ENCODE data around the gene RASSF4. TPM values are rescaled to one million over a fixed set of nuclear protein-coding genes. Genes with fewer than 3 reads are reported as not detected.

Gene RASSF4
- total RNA-seq, 1 experiment from 2014 or later, result not detected

GRCh38 chr10:44911951-44912350 lies 47.7 kb upstream of the RASSF4 start:
- Mint-ChIP-seq H3K36me3 (ENCODE audit: insufficient read depth, unreplicated experiment) (no peaks in the 10 kb centered on the region), H3K27me3 (ENCODE audit: insufficient read depth, unreplicated experiment) (peaks cover 10% of the 10 kb centered on the region), H3K9me3 (ENCODE audit: unreplicated experiment) (no peaks in the 10 kb centered on the region), H3K4me1 (ENCODE audit: insufficient read depth, unreplicated experiment) (no peaks in the 10 kb centered on the region), H3K27ac (ENCODE audit: low read depth, unreplicated experiment) (no peak overlapping the region), H3K4me3 (ENCODE audit: unreplicated experiment) (no peak overlapping the region)
- DNase-seq (ENCODE audit: unreplicated experiment), result no peak
- CTCF ChIA-PET, result interaction anchor here (0.5 to 0.7 kb wide), 3 partner anchors 21 to 1223 kb away, joined by 3 read pairs; no protein-coding TSS in a partner anchor
- intact Hi-C loops (cut with micrococcal nuclease), result no loop called here
- no TSS peak for BruUV-seq (replicated peaks)
- no peak for TF ChIP-seq CTCF (IDR thresholded peaks at IDR 0.05; ENCODE audit: unreplicated experiment)
- POLR2A ChIA-PET, result no interaction called here

GRCh38 chr10:44913350-44914081 lies 46.1 kb upstream of the RASSF4 start:
- H3K4me3 Mint-ChIP-seq (ENCODE audit: unreplicated experiment), result no peak overlapping the region

GRCh38 chr10:44914891-44915290 lies 44.7 kb upstream of the RASSF4 start:
- no peak for TF ChIP-seq CTCF (IDR thresholded peaks at IDR 0.05; ENCODE audit: unreplicated experiment)
- ChIA-PET CTCF (interaction anchor here (1.1 kb wide), 1 partner anchor 160 kb away, joined by 3 read pairs; no protein-coding TSS in a partner anchor), POLR2A (no interaction called here)
- Mint-ChIP-seq H3K4me3 (ENCODE audit: unreplicated experiment) (no peak overlapping the region), H3K27ac (ENCODE audit: low read depth, unreplicated experiment) (no peak overlapping the region), H3K4me1 (ENCODE audit: insufficient read depth, unreplicated experiment) (no peaks in the 10 kb centered on the region), H3K9me3 (ENCODE audit: unreplicated experiment) (peaks cover 7% of the 10 kb centered on the region), H3K36me3 (ENCODE audit: insufficient read depth, unreplicated experiment) (no peaks in the 10 kb centered on the region), H3K27me3 (ENCODE audit: insufficient read depth, unreplicated experiment) (peaks cover 28% of the 10 kb centered on the region)
- BruUV-seq (replicated peaks), result no TSS peak
- intact Hi-C loops (cut with micrococcal nuclease), result no loop called here
- no peak for DNase-seq (ENCODE audit: unreplicated experiment)

More at GRCh38 chr10:44913350-44914081, 46.1 kb upstream of the RASSF4 start:
- intact Hi-C loops (cut with micrococcal nuclease), result no loop called here
- no peak for DNase-seq (ENCODE audit: unreplicated experiment)
- peaks cover 7% of the 10 kb centered on the region for H3K9me3 Mint-ChIP-seq (ENCODE audit: unreplicated experiment)
- no peak overlapping the region for H3K27ac Mint-ChIP-seq (ENCODE audit: low read depth, unreplicated experiment)
- H3K4me1 Mint-ChIP-seq (ENCODE audit: insufficient read depth, unreplicated experiment), result no peaks in the 10 kb centered on the region
- H3K27me3 Mint-ChIP-seq (ENCODE audit: insufficient read depth, unreplicated experiment), result peaks cover 20% of the 10 kb centered on the region
- H3K36me3 Mint-ChIP-seq (ENCODE audit: insufficient read depth, unreplicated experiment), result no peaks in the 10 kb centered on the region
- no peak for TF ChIP-seq CTCF (IDR thresholded peaks at IDR 0.05; ENCODE audit: unreplicated experiment)
- BruUV-seq (replicated peaks), result no TSS peak
- CTCF ChIA-PET, result no interaction called here
- POLR2A ChIA-PET, result interaction anchor here (0.7 kb wide), 1 partner anchor 1453 kb away, joined by 3 read pairs; no protein-coding TSS in a partner anchor

- Mint-ChIP-seq H3K4me1 (ENCODE audit: insufficient read depth, unreplicated experiment) (no peaks in the 10 kb centered on the region), H3K36me3 (ENCODE audit: insufficient read depth, unreplicated experiment) (no peaks in the 10 kb centered on the region), H3K27ac (ENCODE audit: low read depth, unreplicated experiment) (no peak overlapping the region), H3K4me3 (ENCODE audit: unreplicated experiment) (no peak overlapping the region), H3K27me3 (ENCODE audit: insufficient read depth, unreplicated experiment) (peaks cover 35% of the 10 kb centered on the region), H3K9me3 (ENCODE audit: unreplicated experiment) (peaks cover 7% of the 10 kb centered on the region)
- ChIA-PET POLR2A (no interaction called here), CTCF (no interaction called here)
- no peak for DNase-seq (ENCODE audit: unreplicated experiment)
- no peak for TF ChIP-seq CTCF (IDR thresholded peaks at IDR 0.05; ENCODE audit: unreplicated experiment)
- BruUV-seq (replicated peaks), result no TSS peak
- intact Hi-C loops (cut with micrococcal nuclease), result no loop called here
Measured at GRCh38 chr10:44916429-44916828, 43.2 kb upstream of the RASSF4 start.
